H9 (cell line): ENCODE measurements around the gene PRDM1. TPM values are rescaled to one million over a fixed set of nuclear protein-coding genes. Genes with fewer than 3 reads are reported as not detected.

Source experiments
- DNase-seq: peaks from one replicate; pipeline ENCODE4 v3.0.0-alpha.2; 2017
- H2AFZ ChIP-seq: one replicate; pipeline ENCODE4 v1.6.1; 2013; ENCODE audit warnings: mild to moderate bottlenecking, low read length, control low read depth, moderate library complexity
- H2AK5ac ChIP-seq: 2 replicates; pipeline ENCODE4 v1.6.1; 2013; ENCODE audit warnings: low read length, control low read depth, mixed read lengths; ENCODE audit not compliant: insufficient read length
- H2BK120ac ChIP-seq: one replicate; pipeline ENCODE4 v1.6.1; 2013; ENCODE audit warnings: low read depth, mild to moderate bottlenecking, low read length, control low read depth, inconsistent platforms; ENCODE audit not compliant: poor library complexity, severe bottlenecking
- H2BK12ac ChIP-seq: 2 replicates; pipeline ENCODE4 v1.6.1; 2013; ENCODE audit warnings: low read length, control low read depth, mixed read lengths, low read depth; ENCODE audit not compliant: insufficient read length
- H2BK15ac ChIP-seq: 2 replicates; pipeline ENCODE4 v1.6.1; 2013; ENCODE audit warnings: low read depth, low read length, control low read depth
- H2BK20ac ChIP-seq: one replicate; pipeline ENCODE4 v1.6.1; 2013; ENCODE audit warnings: low read depth, mild to moderate bottlenecking, low read length, control low read depth, inconsistent platforms; ENCODE audit not compliant: poor library complexity, severe bottlenecking
- H2BK5ac ChIP-seq: 2 replicates; pipeline ENCODE4 v1.6.1; 2013; ENCODE audit warnings: low read length, control low read depth, mixed read lengths; ENCODE audit not compliant: insufficient read length
- H3K14ac ChIP-seq: 2 replicates; pipeline ENCODE4 v1.6.1; 2013; ENCODE audit warnings: low read length, control low read depth; ENCODE audit not compliant: insufficient read depth
- H3K18ac ChIP-seq: 2 replicates; pipeline ENCODE4 v1.6.1; 2013; ENCODE audit warnings: low read depth, mild to moderate bottlenecking, mixed read lengths, low read length, control low read depth; ENCODE audit not compliant: insufficient read length
- H3K23ac ChIP-seq: 2 replicates; pipeline ENCODE4 v1.6.1; 2013; ENCODE audit warnings: low read length, control low read depth, mixed read lengths, low read depth; ENCODE audit not compliant: insufficient read length
- H3K23me2 ChIP-seq: 2 replicates; pipeline ENCODE4 v1.6.1; 2013; ENCODE audit warnings: low read depth, mild to moderate bottlenecking, mixed read lengths, low read length, control low read depth; ENCODE audit not compliant: insufficient read length, poor library complexity, severe bottlenecking
- H3K27ac ChIP-seq: 2 replicates; pipeline ENCODE4 v1.5.1; 2013; ENCODE audit warnings: low read length, control low read depth, mixed read lengths, low read depth; ENCODE audit not compliant: insufficient read length
- H3K27me3 ChIP-seq: 2 replicates; pipeline ENCODE4 v1.6.1; 2013; ENCODE audit warnings: low read length, control low read depth, inconsistent platforms; ENCODE audit not compliant: insufficient read depth
- H3K4ac ChIP-seq: 2 replicates; pipeline ENCODE4 v1.6.1; 2013; ENCODE audit warnings: low read depth, mild to moderate bottlenecking, control low read depth, inconsistent platforms, low read length, moderate library complexity
- H3K4me1 ChIP-seq: 2 replicates; pipeline ENCODE4 v1.6.1; 2013; ENCODE audit warnings: low read length, control low read depth, inconsistent platforms; ENCODE audit not compliant: insufficient read depth
- H3K4me2 ChIP-seq: 2 replicates; pipeline ENCODE4 v1.6.1; 2013; ENCODE audit warnings: low read length, control low read depth, mixed read lengths; ENCODE audit not compliant: insufficient read length, insufficient read depth
- H3K56ac ChIP-seq: 2 replicates; pipeline ENCODE4 v1.6.1; 2013; ENCODE audit warnings: low read depth, mild to moderate bottlenecking, mixed read lengths, low read length, control low read depth; ENCODE audit not compliant: insufficient read length
- H3K79me1 ChIP-seq: 2 replicates; pipeline ENCODE4 v1.6.1; 2013; ENCODE audit warnings: low read depth, mild to moderate bottlenecking, moderate library complexity, low read length, control low read depth, inconsistent platforms; ENCODE audit not compliant: insufficient read depth, poor library complexity, severe bottlenecking
- H3K79me2 ChIP-seq: 2 replicates; pipeline ENCODE4 v1.6.1; 2013; ENCODE audit warnings: low read length, control low read depth, inconsistent platforms; ENCODE audit not compliant: insufficient read depth
- H3K9ac ChIP-seq: 2 replicates; pipeline ENCODE4 v1.6.1; 2013; ENCODE audit warnings: low read length, control low read depth, mixed read lengths; ENCODE audit not compliant: insufficient read length; ENCODE audit errors: extremely low read depth
- H3K9me3 ChIP-seq: one replicate; pipeline ENCODE4 v1.6.1; 2013; ENCODE audit warnings: low read depth, low read length, inconsistent platforms; ENCODE audit not compliant: control insufficient read depth
- H3T11ph ChIP-seq: one replicate; pipeline ENCODE4 v1.6.1; 2013; ENCODE audit warnings: mild to moderate bottlenecking, low read length, control low read depth, inconsistent platforms
- H4K20me1 ChIP-seq: one replicate; pipeline ENCODE4 v1.6.1; 2013; ENCODE audit not compliant: control insufficient read depth, insufficient read length, insufficient read depth
- H4K5ac ChIP-seq: 2 replicates; pipeline ENCODE4 v1.6.1; 2013; ENCODE audit warnings: low read depth, mild to moderate bottlenecking, mixed read lengths, low read length, control low read depth; ENCODE audit not compliant: insufficient read length
- H4K8ac ChIP-seq: replicated peaks from 2 replicates; pipeline ENCODE4 v1.6.1; 2013; ENCODE audit warnings: low read length, control low read depth, mixed read lengths, low read depth; ENCODE audit not compliant: insufficient read length
- H4K91ac ChIP-seq: 2 replicates; pipeline ENCODE4 v1.6.1; 2013; ENCODE audit warnings: low read depth, mild to moderate bottlenecking, moderate library complexity, mixed read lengths, low read length, control low read depth; ENCODE audit not compliant: insufficient read length
- H3K27ac Mint-ChIP-seq, 3 experiments: 2 replicates in 2 of 3; 3 replicates in 1 of 3; pipeline ENCODE4 v1.8.0; 2020 to 2021; ENCODE audit warnings: mixed read lengths in 3 of 3, mild to moderate bottlenecking in 1 of 3, moderate library complexity in 1 of 3
- H3K27me3 Mint-ChIP-seq: 2 replicates; pipeline ENCODE4 v1.8.0; 2021; ENCODE audit warnings: low read depth, mild to moderate bottlenecking, moderate library complexity, mixed read lengths
- H3K36me3 Mint-ChIP-seq, 3 experiments: 2 replicates in 2 of 3; 3 replicates in 1 of 3; pipeline ENCODE4 v1.8.0; 2020 to 2021; ENCODE audit warnings: low read depth in 3 of 3, mixed read lengths in 3 of 3; ENCODE audit not compliant: insufficient read depth in 1 of 3
- H3K4me1 Mint-ChIP-seq, 2 experiments: 2 replicates each; pipeline ENCODE4 v1.8.0; 2020; ENCODE audit warnings: mixed read lengths in 2 of 2
- H3K4me3 Mint-ChIP-seq, 2 experiments: 2 replicates in 1 of 2; 3 replicates in 1 of 2; pipeline ENCODE4 v1.8.0; 2020 to 2021; ENCODE audit warnings: mild to moderate bottlenecking in 2 of 2, mixed read lengths in 2 of 2, moderate library complexity in 1 of 2
- H3K9me3 Mint-ChIP-seq, 2 experiments: 2 replicates in 1 of 2; 3 replicates in 1 of 2; pipeline ENCODE4 v1.8.0; 2020; ENCODE audit warnings: mild to moderate bottlenecking in 2 of 2, mixed read lengths in 2 of 2, moderate library complexity in 1 of 2
- CTCF ChIP-seq: fragments of 200-600 bp; sonication (generic); conservative IDR thresholded peaks from 3 replicates; pipeline ENCODE4 v1.8.0; 2021; ENCODE audit warnings: antibody characterized with exemption, mild to moderate bottlenecking
- WGBS: extraction: QIAGEN DNeasy Blood & Tissue Kit; methylation state at CpG from one replicate; pipeline ENCODE4 v1.1.7; 2013; ENCODE audit warnings: missing lambda C conversion rate, low lambda C conversion rate, mixed read lengths; ENCODE audit not compliant: insufficient read length; ENCODE audit errors: extremely low coverage; 5-methylcytosine and 5-hydroxymethylcytosine counted together
- total RNA-seq: library from RNA; stranded (reverse); gene quantifications from 2 replicates; pipeline ENCODE4 v1.2.1, GENCODE V29; 2021

PRDM1 gene
- total RNA-seq, 1 experiment from 2014 or later = 2.9 TPM

GRCh38 chr6:106072501-106073090 is 13.5 kb upstream of the PRDM1 start:
- peak; percentile 45 for TF ChIP-seq CTCF
- H3K27ac ChIP-seq = no peak overlapping the region
- H2BK5ac ChIP-seq = no peak overlapping the region
- no peak overlapping the region for H3K23ac ChIP-seq
- H3K14ac ChIP-seq = no peak overlapping the region
- H3K23me2 ChIP-seq = no peaks in the 10 kb centered on the region
- no peak overlapping the region for H2BK15ac ChIP-seq
- no peak overlapping the region for H2BK20ac ChIP-seq
- no peak overlapping the region for H2BK12ac ChIP-seq
- no peak overlapping the region for H3T11ph ChIP-seq
- no peak overlapping the region for H2AK5ac ChIP-seq
- no peak overlapping the region for H3K4me2 ChIP-seq
- no peak overlapping the region for H4K5ac ChIP-seq
- Mint-ChIP-seq H3K4me3 (no peak overlapping the region), H3K27me3 (no peaks in the 10 kb centered on the region; the same call in 1 of the 2 replicates), H3K9me3 (no peaks in the 10 kb centered on the region), H3K4me1 (peaks cover 0 to 4% of the 10 kb centered on the region in 2 experiments; a peak in 1 of 4 replicates), H3K36me3 (no peaks in the 10 kb centered on the region), H3K27ac (no peak overlapping the region)
- H3K4me1 ChIP-seq = no peaks in the 10 kb centered on the region
- no peak overlapping the region for H2BK120ac ChIP-seq
- no peak overlapping the region for H4K91ac ChIP-seq
- H3K4ac ChIP-seq = no peak overlapping the region
- H4K20me1 ChIP-seq = no peaks in the 10 kb centered on the region
- H3K79me2 ChIP-seq = no peaks in the 10 kb centered on the region
- WGBS = no CpG with 5 or more reads among the region's 8 CpGs
- no peak for DNase-seq
- no peak overlapping the region for H3K18ac ChIP-seq
- H2AFZ ChIP-seq = no peak overlapping the region
- no peaks in the 10 kb centered on the region for H3K27me3 ChIP-seq
- no peak overlapping the region for H3K56ac ChIP-seq
- no peaks in the 10 kb centered on the region for H3K9me3 ChIP-seq
- no peaks in the 10 kb centered on the region for H3K79me1 ChIP-seq
- no peak overlapping the region for H4K8ac ChIP-seq
- no peak overlapping the region for H3K9ac ChIP-seq
